Measurements from ENCODE around the gene OR14I1. TPM values are rescaled to one million over a fixed set of nuclear protein-coding genes. Genes with fewer than 3 reads are reported as not detected.

OR14I1 gene
- total RNA-seq, 1 donor from 2014 or later = not detected

GRCh38 chr1:248750496-248750895 lies 47.9 kb upstream of the OR14I1 start:
- Mint-ChIP-seq H3K9me3 (peaks cover 4% of the 10 kb centered on the region), H3K4me3 (no peak overlapping the region), H3K36me3 (peaks cover 1% of the 10 kb centered on the region), H3K27ac (no peak overlapping the region), H3K4me1 (no peaks in the 10 kb centered on the region), H3K27me3 (ENCODE audit: insufficient read depth, low read depth) (peaks cover 2% of the 10 kb centered on the region)
- Histone ChIP-seq H3K27me3 (no peaks in the 10 kb centered on the region), H3K9ac (no peak overlapping the region), H2AFZ (replicated peaks) (no peak overlapping the region), H3K4me3 (no peak overlapping the region), H3K27ac (no peak overlapping the region), H3K4me1 (no peaks in the 10 kb centered on the region), H3K79me2 (ENCODE audit: low read depth) (no peaks in the 10 kb centered on the region), H3K4me2 (no peak overlapping the region), H4K20me1 (ENCODE audit: low read depth) (no peaks in the 10 kb centered on the region), H3K36me3 (no peaks in the 10 kb centered on the region), H3F3A (ENCODE audit: low read depth) (peaks cover 15% of the 10 kb centered on the region), H3K9me3 (ENCODE audit: low read depth) (peaks cover 12% of the 10 kb centered on the region)
- no peak for TF ChIP-seq EZH2 (IDR thresholded peaks at IDR 0.05)
- TF ChIP-seq CTCF (IDR thresholded peaks at IDR 0.05) = no peak
- no peak for TF ChIP-seq EZH2phosphoT487 (IDR thresholded peaks at IDR 0.05)
- DNase-seq (ENCODE audit: low spot score) = no peak

GRCh38 chr1:248748211-248748610 lies 45.6 kb upstream of the OR14I1 start:
- Histone ChIP-seq H3K79me2 (ENCODE audit: low read depth) (no peaks in the 10 kb centered on the region), H3K9me3 (ENCODE audit: low read depth) (peaks cover 3% of the 10 kb centered on the region), H2AFZ (replicated peaks) (no peak overlapping the region), H3K4me1 (no peaks in the 10 kb centered on the region), H3K36me3 (no peaks in the 10 kb centered on the region), H3K4me3 (no peak overlapping the region), H3K4me2 (no peak overlapping the region), H3K27me3 (no peaks in the 10 kb centered on the region), H3K27ac (no peak overlapping the region), H3F3A (ENCODE audit: low read depth) (peaks cover 6% of the 10 kb centered on the region), H3K9ac (no peak overlapping the region), H4K20me1 (ENCODE audit: low read depth) (no peaks in the 10 kb centered on the region)
- Mint-ChIP-seq H3K27me3 (ENCODE audit: insufficient read depth, low read depth) (peaks cover 2% of the 10 kb centered on the region), H3K4me3 (no peak overlapping the region), H3K9me3 (peaks cover 6% of the 10 kb centered on the region), H3K4me1 (no peaks in the 10 kb centered on the region), H3K27ac (no peak overlapping the region), H3K36me3 (peaks cover 1% of the 10 kb centered on the region)
- no peak for TF ChIP-seq CTCF (IDR thresholded peaks at IDR 0.05)
- TF ChIP-seq EZH2phosphoT487 (IDR thresholded peaks at IDR 0.05) = no peak
- no peak for TF ChIP-seq EZH2 (IDR thresholded peaks at IDR 0.05)
- no peak for DNase-seq (ENCODE audit: low spot score)

GRCh38 chr1:248740876-248741275 lies 38.3 kb upstream of the OR14I1 start:
- no peak for DNase-seq (ENCODE audit: low spot score)
- Histone ChIP-seq H3K79me2 (ENCODE audit: low read depth) (no peaks in the 10 kb centered on the region), H3K9me3 (ENCODE audit: low read depth) (no peaks in the 10 kb centered on the region), H3K27ac (no peak overlapping the region), H3K4me2 (no peak overlapping the region), H3K4me1 (no peaks in the 10 kb centered on the region), H3K9ac (no peak overlapping the region), H4K20me1 (ENCODE audit: low read depth) (no peaks in the 10 kb centered on the region), H3F3A (ENCODE audit: low read depth) (no peaks in the 10 kb centered on the region), H3K27me3 (no peaks in the 10 kb centered on the region), H3K36me3 (no peaks in the 10 kb centered on the region), H3K4me3 (no peak overlapping the region), H2AFZ (replicated peaks) (no peak overlapping the region)
- Mint-ChIP-seq H3K36me3 (no peaks in the 10 kb centered on the region), H3K27me3 (ENCODE audit: insufficient read depth, low read depth) (peaks cover 16% of the 10 kb centered on the region), H3K4me1 (no peaks in the 10 kb centered on the region), H3K4me3 (no peak overlapping the region), H3K27ac (no peak overlapping the region), H3K9me3 (peaks cover 34% of the 10 kb centered on the region)
- TF ChIP-seq EZH2phosphoT487 (IDR thresholded peaks at IDR 0.05) (no peak), EZH2 (IDR thresholded peaks at IDR 0.05) (no peak), CTCF (IDR thresholded peaks at IDR 0.05) (no peak)
